ENCODE results near the gene TNS3. TPM values are rescaled to one million over a fixed set of nuclear protein-coding genes. Genes with fewer than 3 reads are reported as not detected.
A peak's percentile ranks its signal among the peaks of the same experiment; 100 is the strongest.

Gene TNS3
- polyA plus RNA-seq, 3 donors = 85.9 to 94.6 (median 88.0) TPM

- DNase-seq (ENCODE audit: low read depth in 3 of 3, low spot score in 2 of 3) = no peak
Measured at GRCh38 chr7:47338026-47338425, 243.9 kb downstream of the TNS3 start.

GRCh38 chr7:47337531-47337930 is 244.4 kb downstream of the TNS3 start:
- DNase-seq (ENCODE audit: low read depth in 3 of 3, low spot score in 2 of 3) = no peak

GRCh38 chr7:47336472-47337425 is 245.2 kb downstream of the TNS3 start:
- DNase-seq (ENCODE audit: low read depth in 3 of 3, low spot score in 2 of 3) = no peak

GRCh38 chr7:47335557-47336471 is 246.1 kb downstream of the TNS3 start:
- DNase-seq (ENCODE audit: low read depth in 3 of 3, low spot score in 2 of 3) = no peak

GRCh38 chr7:47335071-47335470 is 246.8 kb downstream of the TNS3 start:
- DNase-seq (ENCODE audit: low read depth in 3 of 3, low spot score in 2 of 3) = no peak

- DNase-seq (ENCODE audit: low read depth in 3 of 3, low spot score in 2 of 3) = no peak
Measured at GRCh38 chr7:47333959-47334358, 248.0 kb downstream of the TNS3 start.

GRCh38 chr7:47333554-47333887 is 248.4 kb downstream of the TNS3 start:
- DNase-seq (ENCODE audit: low read depth in 3 of 3, low spot score in 2 of 3) = no peak

GRCh38 chr7:47332681-47333553 is 249.0 kb downstream of the TNS3 start:
- DNase-seq (ENCODE audit: low read depth in 3 of 3, low spot score in 2 of 3) = no peak

- no peak for DNase-seq (ENCODE audit: low read depth in 3 of 3, low spot score in 2 of 3)
Measured at GRCh38 chr7:47332213-47332612, 249.7 kb downstream of the TNS3 start.

- no peak for DNase-seq (ENCODE audit: low read depth in 3 of 3, low spot score in 2 of 3)
Measured at GRCh38 chr7:47331179-47331565, 250.7 kb downstream of the TNS3 start.

- no peak for DNase-seq (ENCODE audit: low read depth in 3 of 3, low spot score in 2 of 3)
Measured at GRCh38 chr7:47330561-47331178, 251.2 kb downstream of the TNS3 start.

GRCh38 chr7:47330026-47330425 is 251.9 kb downstream of the TNS3 start:
- DNase-seq (ENCODE audit: low read depth in 3 of 3, low spot score in 2 of 3) = no peak

GRCh38 chr7:47329320-47329926 is 252.5 kb downstream of the TNS3 start:
- no peak for DNase-seq (ENCODE audit: low read depth in 3 of 3, low spot score in 2 of 3)

GRCh38 chr7:47328392-47329319 is 253.3 kb downstream of the TNS3 start:
- no peak for DNase-seq (ENCODE audit: low read depth in 3 of 3, low spot score in 2 of 3)

- DNase-seq (ENCODE audit: low read depth in 3 of 3, low spot score in 2 of 3) = peak; percentile 54 to 65 (median 60)
Measured at GRCh38 chr7:47327698-47328391, 254.1 kb downstream of the TNS3 start.

- no peak for DNase-seq (ENCODE audit: low read depth in 3 of 3, low spot score in 2 of 3)
Measured at GRCh38 chr7:47327346-47327697, 254.6 kb downstream of the TNS3 start.

GRCh38 chr7:47326808-47327207 is 255.1 kb downstream of the TNS3 start:
- no peak for DNase-seq (ENCODE audit: low read depth in 3 of 3, low spot score in 2 of 3)

GRCh38 chr7:47326220-47326619 is 255.7 kb downstream of the TNS3 start:
- DNase-seq (ENCODE audit: low read depth in 3 of 3, low spot score in 2 of 3) = no peak

Measured in right renal cortex interstitium (tissue), 3 donors.